SK-N-SH (cell line): ENCODE data around the gene KRT32.

ENCODE experiments used
- CHD2 ChIP-seq: fragments of 150-350 bp; IDR thresholded peaks from 2 replicates; pipeline ENCODE4 v1.6.1; 2018; ENCODE audit warnings: low read length; ENCODE audit not compliant: partially characterized antibody
- CTCF ChIP-seq: fragments of 200-600 bp; sonication (generic); IDR thresholded peaks from 2 replicates; pipeline ENCODE4 v1.6.1; 2017; ENCODE audit warnings: antibody characterized with exemption, mild to moderate bottlenecking, moderate library complexity
- EZH2phosphoT487 ChIP-seq: fragments of 200-600 bp; sonication (generic); IDR thresholded peaks from 2 replicates; pipeline ENCODE4 v1.6.1; 2017; ENCODE audit warnings: low read depth, mixed run types, mild to moderate bottlenecking, antibody characterized with exemption, moderate library complexity, borderline replicate concordance
- JUND ChIP-seq: IDR thresholded peaks from 2 replicates; pipeline ENCODE4 v1.4.0; 2012
- MAX ChIP-seq: IDR thresholded peaks from 2 replicates; pipeline ENCODE4 v1.4.0; 2012; ENCODE audit warnings: low read depth
- POLR2AphosphoS5 ChIP-seq: IDR thresholded peaks from 2 replicates; pipeline ENCODE4 v1.6.1; 2012; ENCODE audit warnings: low read depth, low read length
- REST ChIP-seq: IDR thresholded peaks from 2 replicates; pipeline ENCODE4 v1.6.1; 2012; ENCODE audit warnings: mild to moderate bottlenecking, low read depth, low read length, moderate library complexity
- RFX5 ChIP-seq: IDR thresholded peaks from 2 replicates; pipeline ENCODE4 v1.6.1; 2012; ENCODE audit warnings: mild to moderate bottlenecking, improper control_type of control experiment, low read length
- TAF1 ChIP-seq: IDR thresholded peaks from 2 replicates; pipeline ENCODE4 v1.6.1; 2012; ENCODE audit warnings: low read depth, mild to moderate bottlenecking, low read length, moderate library complexity, borderline replicate concordance
- ZBTB33 ChIP-seq: IDR thresholded peaks from 2 replicates; pipeline ENCODE4 v1.4.0; 2012; ENCODE audit warnings: low read depth, borderline replicate concordance

- TF ChIP-seq CTCF, result no peak
- no peak for TF ChIP-seq POLR2AphosphoS5
- TF ChIP-seq RFX5, result no peak
- TF ChIP-seq EZH2phosphoT487, result no peak
- no peak for TF ChIP-seq ZBTB33
- no peak for TF ChIP-seq TAF1
- TF ChIP-seq REST, result no peak
- no peak for TF ChIP-seq CHD2
- TF ChIP-seq JUND, result no peak
- TF ChIP-seq MAX, result no peak
Observed at GRCh38 chr17:41491476-41491875, 24.3 kb upstream of the KRT32 start.
